Stimulated activated CD4-positive, alpha-beta T cell treated with anti-CD3 and anti-CD28 coated beads, Interleukin-1b, Interleukin-23, amount 100 ng/mL, for 48 hours (primary cell): ENCODE measurements around the gene OR2J3.
"Not testable (repeated sequence)": the region's sequence is repeated elsewhere in the genome, so short reads cannot be mapped to it uniquely, and the experiment has no call there.

Experiments
- DNase-seq: peaks from one replicate; pipeline ENCODE4 v3.0.0-alpha.2; 2020

Gene OR2J3

GRCh38 chr6:29107758-29108157, at the start of gene OR2J3:
OR2J3 (plus strand) TSS chr6:29108058; CDS start chr6:29111891, 3,833 bp downstream.
- DNase-seq, result no peak

- peak; percentile 2 for DNase-seq
Measured at GRCh38 chr6:29071831-29072723, 35.8 kb upstream of the OR2J3 start.

DNA sequence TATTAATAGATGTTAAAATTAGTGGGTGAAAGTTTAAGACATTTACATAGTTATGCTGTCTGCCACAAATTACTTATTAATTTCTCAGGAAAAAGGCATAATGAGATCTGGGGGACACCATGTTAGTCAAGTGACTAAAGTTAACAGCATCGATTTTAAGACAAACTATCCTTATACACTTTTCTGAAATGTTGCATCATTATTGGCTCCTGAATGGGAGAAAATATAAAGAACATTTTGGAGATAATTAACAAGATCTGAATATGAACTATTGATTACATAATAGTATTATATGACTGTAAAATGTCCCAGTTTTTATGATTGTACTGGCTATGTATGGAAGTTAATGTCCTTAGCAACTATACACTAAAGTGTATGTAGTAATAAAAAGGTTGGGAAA, 28.7 kb upstream of the OR2J3 start:
- DNase-seq, result no peak

- no peak for DNase-seq
Measured at GRCh38 chr6:29081312-29081711, 26.5 kb upstream of the OR2J3 start.

GRCh38 chr6:29082457-29082856, 25.4 kb upstream of the OR2J3 start:
- no peak for DNase-seq

DNA sequence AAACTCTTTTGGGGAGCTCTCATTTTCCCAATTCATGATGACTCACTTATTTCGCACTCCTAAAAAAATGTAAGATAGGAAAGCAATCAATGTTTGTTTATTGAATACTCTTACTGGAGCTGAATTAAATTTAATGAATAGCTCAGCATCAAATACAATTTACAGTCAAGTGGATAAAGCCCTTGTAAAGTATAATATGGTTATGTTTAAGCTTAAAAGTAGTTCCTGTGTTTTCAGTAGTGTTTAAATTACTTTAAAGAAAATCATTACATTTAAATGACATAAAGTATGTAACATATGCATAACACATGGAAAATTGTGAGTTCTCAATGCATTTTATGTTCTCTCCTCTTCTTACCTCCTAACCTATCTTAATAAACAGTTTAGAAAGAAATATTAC, 20.6 kb upstream of the OR2J3 start, which contains the start of gene OR2B3:
Gene OR2B3, minus strand, starts transcription at position 101 of the 400 bp plus-strand sequence. Its CDS starts 65 bp downstream, at position 36.
- no peak for DNase-seq

DNA sequence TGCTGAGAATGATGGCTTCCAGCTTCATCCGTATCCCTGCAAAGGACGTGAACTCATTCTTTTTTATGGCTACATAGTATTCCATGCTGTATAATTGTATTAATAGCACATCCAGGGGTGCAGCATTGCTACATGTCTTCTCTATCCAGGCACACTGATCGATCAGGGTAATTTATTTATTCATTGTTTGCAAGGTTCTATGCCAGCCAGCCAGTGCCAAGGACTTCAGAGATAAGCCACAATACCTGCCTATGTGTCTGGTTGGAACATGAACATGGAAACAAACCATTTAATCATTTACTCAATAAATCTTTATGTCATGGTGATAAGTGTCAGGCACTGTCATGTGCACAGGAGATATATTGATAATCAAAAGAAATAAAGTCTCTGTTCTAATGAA, 14.9 kb upstream of the OR2J3 start:
- no peak for DNase-seq

GRCh38 chr6:29097803-29098202, 10.1 kb upstream of the OR2J3 start:
- DNase-seq, result no peak

GRCh38 chr6:29099190-29099589, 8.7 kb upstream of the OR2J3 start, which contains the start of gene OR2J1:
OR2J1 (plus strand) TSS chr6:29099490; CDS start chr6:29100943, 1,453 bp downstream.
- DNase-seq, result no peak

DNA sequence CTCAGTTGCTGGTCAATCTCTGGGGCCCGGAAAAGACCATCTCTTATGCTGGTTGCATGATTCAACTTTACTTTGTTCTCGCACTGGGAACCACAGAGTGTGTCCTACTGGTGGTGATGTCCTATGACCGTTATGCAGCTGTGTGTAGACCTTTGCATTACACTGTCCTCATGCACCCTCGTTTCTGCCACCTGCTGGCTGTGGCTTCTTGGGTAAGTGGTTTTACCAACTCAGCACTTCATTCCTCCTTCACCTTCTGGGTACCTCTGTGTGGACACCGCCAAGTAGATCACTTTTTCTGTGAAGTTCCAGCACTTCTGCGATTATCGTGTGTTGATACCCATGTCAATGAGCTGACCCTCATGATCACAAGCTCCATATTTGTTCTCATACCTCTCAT, 4.3 kb downstream of the OR2J3 start:
- no peak for DNase-seq

DNA sequence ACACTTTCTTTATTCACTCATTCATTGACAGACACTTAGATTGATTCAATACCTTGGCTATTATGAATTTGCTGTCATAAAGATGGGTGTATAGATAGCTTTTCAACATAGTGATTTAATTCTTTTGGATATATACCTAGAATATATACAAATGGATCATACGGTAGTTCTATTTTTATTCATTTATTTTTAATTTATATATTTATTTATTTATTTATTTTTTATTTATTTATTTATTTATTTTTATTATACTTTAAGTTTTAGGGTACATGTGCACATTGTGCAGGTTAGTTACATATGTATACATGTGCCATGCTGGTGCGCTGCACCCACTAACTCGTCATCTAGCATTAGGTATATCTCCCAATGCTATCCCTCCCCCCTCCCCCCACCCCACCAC, 7.1 kb downstream of the OR2J3 start:
- DNase-seq, result not testable (repeated sequence)

GRCh38 chr6:29129326-29130012, 21.6 kb downstream of the OR2J3 start:
- DNase-seq, result no peak

GRCh38 chr6:29130644-29131043, 22.8 kb downstream of the OR2J3 start:
- no peak for DNase-seq

GRCh38 chr6:29131691-29132090, 23.8 kb downstream of the OR2J3 start:
- no peak for DNase-seq

DNA sequence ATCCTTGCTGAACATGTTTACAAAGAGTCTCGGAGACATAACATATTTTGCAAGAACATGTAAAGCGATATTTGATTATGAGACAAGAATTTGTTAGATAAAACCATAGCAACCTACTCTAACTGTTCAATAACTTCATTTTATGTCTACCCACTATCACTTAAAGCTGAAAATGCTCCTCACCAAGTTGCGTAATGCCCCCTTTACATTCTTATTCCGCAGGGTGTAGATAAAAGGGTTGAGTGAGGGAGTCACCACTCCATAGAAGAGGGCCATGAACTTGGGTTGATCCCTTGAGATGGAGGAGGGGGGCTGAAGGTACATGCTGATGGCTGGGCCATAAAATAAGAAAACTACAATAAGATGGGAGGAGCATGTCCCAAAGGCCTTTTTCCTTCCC, 29.9 kb downstream of the OR2J3 start:
- no peak for DNase-seq

DNA sequence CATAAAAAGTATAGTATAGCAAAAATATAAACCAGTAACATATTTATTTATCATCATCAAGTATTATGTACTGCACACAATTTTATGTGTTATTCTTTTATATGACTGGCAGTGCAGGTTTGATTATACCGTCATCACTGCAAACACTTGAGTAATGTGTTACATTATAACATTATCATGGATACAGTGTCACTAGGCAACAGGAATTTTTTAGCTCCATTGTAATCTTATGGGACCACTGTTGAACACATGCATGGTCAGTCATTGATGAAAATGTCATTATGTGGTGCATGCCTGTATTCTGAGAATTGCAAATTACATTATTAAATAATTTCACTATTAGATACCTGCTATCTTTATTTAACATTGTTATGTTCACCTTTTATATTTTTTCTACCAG, 33.7 kb downstream of the OR2J3 start:
- DNase-seq, result no peak

DNA sequence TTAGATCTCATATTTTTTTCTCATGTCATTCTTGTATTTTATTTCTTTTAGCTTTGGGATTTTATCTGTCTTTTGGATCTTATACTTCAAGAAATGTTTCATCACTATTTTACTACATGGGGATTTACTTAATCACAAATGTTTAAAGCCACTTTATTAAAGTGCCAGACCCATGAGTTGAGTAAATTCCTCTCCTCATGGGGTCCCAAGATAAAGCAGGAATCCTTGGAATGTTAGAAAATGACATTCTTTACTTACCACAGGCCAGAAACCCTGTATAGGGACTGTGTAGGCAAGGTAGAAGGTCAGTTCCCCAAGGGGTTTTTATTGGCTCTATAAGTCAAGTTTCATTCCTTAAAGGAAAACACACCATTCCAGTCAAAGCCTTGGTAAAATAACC, 34.5 kb downstream of the OR2J3 start:
- no peak for DNase-seq

- DNase-seq, result no peak
Measured at GRCh38 chr6:29146179-29146578, 38.3 kb downstream of the OR2J3 start.

DNA sequence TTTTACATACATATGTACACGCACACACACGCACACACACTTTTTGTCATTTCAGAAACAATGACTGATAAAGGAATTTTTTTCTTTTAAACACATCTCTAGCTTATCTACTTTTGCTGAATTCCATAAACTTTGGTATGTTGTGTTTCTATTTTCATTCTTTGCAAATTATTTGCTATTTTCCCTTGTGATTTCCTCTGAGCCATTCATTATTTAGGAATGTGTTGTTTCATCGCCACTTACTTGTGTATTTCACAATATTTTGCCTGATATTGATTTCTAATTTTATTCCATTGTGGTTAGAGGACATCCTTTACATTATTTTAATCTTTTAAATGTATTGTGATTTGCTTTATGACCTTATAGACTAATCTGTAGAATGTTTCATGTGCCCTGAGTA, 39.2 kb downstream of the OR2J3 start:
- no peak for DNase-seq

- DNase-seq, result not testable (repeated sequence)
Measured at GRCh38 chr6:29149444-29149843, 41.6 kb downstream of the OR2J3 start.

DNA sequence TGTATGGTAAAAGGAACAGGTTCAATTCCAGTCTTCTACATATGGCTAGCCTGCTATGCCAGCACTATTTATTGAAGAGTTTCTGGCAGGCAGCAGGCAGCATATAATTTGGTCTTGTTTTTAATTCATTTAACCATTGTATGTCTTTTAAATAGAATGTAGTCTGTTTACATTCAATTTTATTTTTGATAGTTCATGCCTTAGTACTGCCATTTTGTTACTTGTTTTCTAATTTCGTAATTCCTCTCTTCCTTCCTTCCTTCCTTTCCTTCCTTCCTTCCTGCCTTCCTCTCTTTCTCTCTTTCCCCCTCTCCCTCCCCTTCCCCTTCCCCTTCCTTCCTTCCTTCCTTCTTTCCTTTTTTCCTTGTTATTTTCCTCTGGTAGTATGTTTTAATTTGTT, 45.2 kb downstream of the OR2J3 start:
- no peak for DNase-seq

DNA sequence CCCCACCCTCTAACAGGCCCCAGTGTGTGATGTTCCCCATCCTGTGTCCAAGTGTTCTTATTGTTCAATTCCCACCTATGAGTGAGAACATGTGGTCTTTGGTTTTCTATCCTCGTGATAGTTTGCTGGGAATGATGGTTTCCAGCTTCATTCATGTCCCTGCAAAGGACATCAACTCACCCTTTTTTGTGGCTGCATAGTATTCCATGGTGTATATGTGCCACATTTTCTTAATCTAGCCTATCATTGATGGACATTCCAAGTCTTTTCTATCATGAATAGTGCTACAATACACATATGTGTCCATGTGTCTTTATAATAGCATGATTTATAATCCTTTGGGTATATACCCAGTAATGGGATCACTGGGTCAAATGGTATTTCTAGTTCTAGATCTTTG, 47.3 kb downstream of the OR2J3 start:
- not testable (repeated sequence) for DNase-seq

DNA sequence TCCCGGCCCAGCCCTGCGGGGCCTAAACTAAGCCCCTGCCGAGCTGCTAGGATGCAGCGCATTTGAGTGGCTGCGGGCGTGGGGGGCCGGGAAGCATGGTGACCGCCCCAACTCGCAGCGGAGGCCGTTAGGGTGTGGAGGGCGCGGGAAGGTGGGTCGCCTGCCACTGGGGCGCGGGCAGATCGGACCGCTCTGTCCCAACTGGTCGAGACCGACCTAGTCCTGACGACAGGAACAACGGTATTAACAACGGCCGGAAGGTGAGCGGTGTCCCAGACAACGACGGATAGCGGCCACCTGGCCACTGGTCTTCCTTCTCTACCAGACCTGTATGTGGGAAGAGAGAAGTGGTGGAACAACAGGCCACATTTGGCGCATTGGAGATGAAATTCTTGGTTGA, 52.1 kb downstream of the OR2J3 start:
- DNase-seq, result not testable (repeated sequence)
